ENCODE results near the gene EFCAB6.

GRCh38 chr22:43698403-43698802 is 113.7 kb downstream of the EFCAB6 start:
- TF ChIP-seq CREB5 (CRISPR knock-in tag; IDR thresholded peaks at IDR 0.05; ENCODE audit: low read depth) (no peak), TCF4 (CRISPR knock-in tag; IDR thresholded peaks at IDR 0.05; ENCODE audit: borderline replicate concordance) (no peak), ARNTL (CRISPR knock-in tag; IDR thresholded peaks at IDR 0.05; ENCODE audit: borderline replicate concordance, low read depth) (no peak), ISL1 (CRISPR knock-in tag; IDR thresholded peaks at IDR 0.05) (no peak), ZFP30 (CRISPR knock-in tag; IDR thresholded peaks at IDR 0.05) (no peak), POU6F1 (CRISPR knock-in tag; IDR thresholded peaks at IDR 0.05; ENCODE audit: borderline replicate concordance, low read depth) (no peak), ZNF8 (CRISPR knock-in tag; IDR thresholded peaks at IDR 0.05) (no peak), ZNF565 (CRISPR knock-in tag; conservative IDR thresholded peaks at IDR 0.05; ENCODE audit: low read depth) (no peak)

All from SK-N-SH treated with all-trans-retinoic acid at 6 μM for 48 hours (cell line).